Medulla oblongata (tissue), 1 donor: ENCODE measurements around the gene MUC5AC.
"Not testable (repeated sequence)": the region's sequence is repeated elsewhere in the genome, so short reads cannot be mapped to it uniquely, and the experiment has no call there.

Experiments used
- DNase-seq: peaks from one replicate; pipeline ENCODE4 v3.0.0-alpha.2; 2015; ENCODE audit errors: extremely low spot score

MUC5AC gene

GRCh38 chr11:1148752-1149180, 9.0 kb upstream of the MUC5AC start:
- DNase-seq: no peak

GRCh38 chr11:1149545-1149944, 8.2 kb upstream of the MUC5AC start:
- DNase-seq: no peak

- DNase-seq: no peak
Measured at GRCh38 chr11:1150116-1150515, 7.6 kb upstream of the MUC5AC start.

- no peak for DNase-seq
Measured at GRCh38 chr11:1150769-1151365, 6.9 kb upstream of the MUC5AC start.

- no peak for DNase-seq
Measured at GRCh38 chr11:1151366-1152315, 6.1 kb upstream of the MUC5AC start.

GRCh38 chr11:1152316-1153104, 5.2 kb upstream of the MUC5AC start:
- no peak for DNase-seq

- DNase-seq: no peak
Measured at GRCh38 chr11:1153105-1153950, 4.4 kb upstream of the MUC5AC start.

- no peak for DNase-seq
Measured at GRCh38 chr11:1153951-1154493, 3.7 kb upstream of the MUC5AC start.

GRCh38 chr11:1154656-1155055, 3.1 kb upstream of the MUC5AC start:
- not testable (repeated sequence) for DNase-seq

GRCh38 chr11:1155274-1155693, 2.5 kb upstream of the MUC5AC start:
- no peak for DNase-seq

- DNase-seq: no peak
Measured at GRCh38 chr11:1156506-1157340, 1.0 kb upstream of the MUC5AC start.

- DNase-seq: no peak
Measured at GRCh38 chr11:1157341-1157644, 460 bp upstream of the MUC5AC start.

GRCh38 chr11:1158681-1159487, 1.1 kb downstream of the MUC5AC start:
- no peak for DNase-seq

GRCh38 chr11:1159488-1160220, 1.9 kb downstream of the MUC5AC start:
- not testable (repeated sequence) for DNase-seq

GRCh38 chr11:1160231-1161101, 2.7 kb downstream of the MUC5AC start:
- DNase-seq: no peak

- no peak for DNase-seq
Measured at GRCh38 chr11:1161410-1162137, 3.8 kb downstream of the MUC5AC start.

GRCh38 chr11:1162138-1162475, 4.4 kb downstream of the MUC5AC start:
- DNase-seq: no peak
